PC-9 (cell line): ENCODE results near the gene INO80. TPM values are rescaled to one million over a fixed set of nuclear protein-coding genes. Genes with fewer than 3 reads are reported as not detected.

Experiments used
- BruUV-seq: library from RNA; stranded (reverse); fragments of 400-500 nt; replicated peaks from 2 replicates; lab custom pipeline; 2021; lab: Mats Ljungman, UMichigan
- CTCF ChIA-PET: fragments of 300-600 bp; sonication (Branson Sonifier 250); formaldehyde crosslinking; loops from one replicate; lab custom pipeline; 2022; ENCODE audit warnings: antibody characterized with exemption; lab: Charles Lee
- POLR2A ChIA-PET: fragments of 300-600 bp; sonication (Branson Sonifier 250); formaldehyde crosslinking; loops from one replicate; lab custom pipeline; 2022; ENCODE audit warnings: antibody characterized with exemption; ENCODE audit not compliant: unreplicated experiment; lab: Charles Lee
- DNase-seq, 2 experiments: peaks; one replicate each; pipeline versions ENCODE4 v3.0.0 to v3.0.0-alpha.2; 2015 to 2022; ENCODE audit warnings: mixed read lengths in 1 of 2
- H2AFZ ChIP-seq: fragments of 200-600 bp; sonication (generic); 2 replicates; pipeline ENCODE4 v1.8.1; 2017; ENCODE audit warnings: antibody characterized with exemption
- H3F3A ChIP-seq: fragments of 200-600 bp; sonication (generic); 2 replicates; pipeline ENCODE4 v1.8.1; 2017; ENCODE audit warnings: antibody characterized with exemption, mild to moderate bottlenecking, low read depth; ENCODE audit not compliant: insufficient read depth
- H3K27ac ChIP-seq: fragments of 200-600 bp; sonication (generic); 2 replicates; pipeline ENCODE4 v1.6.1; 2016; ENCODE audit warnings: mixed run types
- H3K27me3 ChIP-seq: fragments of 200-600 bp; sonication (generic); 2 replicates; pipeline ENCODE4 v1.6.1; 2016; ENCODE audit warnings: low read depth, mixed run types; ENCODE audit not compliant: insufficient read depth
- H3K36me3 ChIP-seq: fragments of 200-600 bp; sonication (generic); 2 replicates; pipeline ENCODE4 v1.6.1; 2016; ENCODE audit warnings: low read depth, mixed run types
- H3K4me1 ChIP-seq: fragments of 200-600 bp; sonication (generic); replicated peaks from 2 replicates; pipeline ENCODE4 v1.6.1; 2016; ENCODE audit warnings: mixed run types; ENCODE audit not compliant: insufficient read depth
- H3K4me2 ChIP-seq: fragments of 200-600 bp; sonication (generic); 2 replicates; pipeline ENCODE4 v1.6.1; 2017; ENCODE audit warnings: mixed run types
- H3K4me3 ChIP-seq: fragments of 200-600 bp; sonication (generic); 2 replicates; pipeline ENCODE4 v1.6.1; 2016; ENCODE audit warnings: mixed run types
- H3K79me2 ChIP-seq: fragments of 200-600 bp; sonication (generic); 2 replicates; pipeline ENCODE4 v1.6.1; 2017; ENCODE audit warnings: low read depth, mixed run types
- H3K9me2 ChIP-seq: fragments of 200-600 bp; sonication (generic); 2 replicates; pipeline ENCODE4 v1.8.1; 2017; ENCODE audit warnings: mild to moderate bottlenecking; ENCODE audit not compliant: insufficient read depth
- H3K9me3 ChIP-seq: fragments of 200-600 bp; sonication (generic); 2 replicates; pipeline ENCODE4 v1.8.1; 2016; ENCODE audit warnings: low read depth; ENCODE audit not compliant: insufficient read depth
- H4K20me1 ChIP-seq: fragments of 200-600 bp; sonication (generic); 2 replicates; pipeline ENCODE4 v1.8.1; 2017; ENCODE audit not compliant: insufficient read depth
- EZH2 ChIP-seq: fragments of 200-600 bp; sonication (generic); IDR thresholded peaks from 2 replicates; pipeline ENCODE4 v1.8.0; 2017; ENCODE audit warnings: antibody characterized with exemption, low read depth
- intact Hi-C: fragments of 100-400 bp; cut with micrococcal nuclease; formaldehyde crosslinking; loops from one replicate; pipeline ENCODE4 v1.10.0; 2022; ENCODE audit not compliant: unreplicated experiment
- total RNA-seq: library from RNA; stranded (reverse); gene quantifications from 2 replicates; pipeline ENCODE4 v1.2.3, GENCODE V29; 2021
- TF ChIP-seq, protein P1 (sequence below): fragments of 200-600 bp; sonication (generic); conservative IDR thresholded peaks from 2 replicates; pipeline ENCODE4 v1.6.1; 2017; ENCODE audit warnings: mixed run types, antibody characterized with exemption, mild to moderate bottlenecking, moderate library complexity

The INO80 gene
- total RNA-seq, 1 experiment from 2014 or later = 18.8 TPM

DNA sequence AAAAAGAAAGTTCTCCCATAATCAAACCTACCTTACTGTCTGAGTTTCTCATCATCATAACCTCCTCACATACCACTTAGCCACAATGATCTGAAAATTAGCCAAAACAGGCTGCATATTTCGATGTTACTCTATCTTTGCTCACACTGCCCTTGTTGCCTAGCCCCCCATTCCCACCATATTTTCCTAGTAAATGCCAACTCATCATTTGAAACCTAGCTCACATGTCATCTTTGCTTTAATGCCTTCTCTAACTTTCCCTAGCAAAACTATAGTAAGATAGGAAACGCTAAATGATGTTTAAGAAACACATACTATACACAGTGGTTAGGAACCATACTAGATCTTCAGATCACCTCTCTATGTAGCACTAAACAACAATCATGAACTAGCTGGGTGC, 64.9 kb downstream of the INO80 start:
- Histone ChIP-seq H3K9me2 (no peaks in the 10 kb centered on the region), H3K36me3 (peaks cover 23% of the 10 kb centered on the region)
- no TSS peak for BruUV-seq

DNA sequence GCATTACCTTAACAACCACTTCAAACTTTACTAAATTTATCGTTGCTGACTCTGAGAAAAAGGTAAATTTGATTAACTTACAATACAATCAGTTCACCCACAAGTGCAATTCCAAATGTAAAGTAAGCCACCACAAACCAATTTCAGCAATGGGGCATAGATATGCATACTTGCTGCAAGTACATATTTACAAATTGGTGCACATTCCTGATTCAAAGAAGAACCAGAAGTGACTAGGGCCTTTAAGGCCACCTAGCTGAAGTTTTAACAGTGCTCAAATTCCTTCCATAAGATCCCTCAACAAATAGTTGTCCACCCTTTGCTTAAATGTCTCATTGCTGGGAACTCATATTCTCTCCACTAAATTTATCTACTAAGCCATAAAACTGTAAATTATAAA, 67.2 kb downstream of the INO80 start:
- Histone ChIP-seq H4K20me1 (no peaks in the 10 kb centered on the region), H3K4me1 (no peaks in the 10 kb centered on the region), H3K27me3 (no peaks in the 10 kb centered on the region), H3K79me2 (no peaks in the 10 kb centered on the region), H3K36me3 (peaks cover 20% of the 10 kb centered on the region), H3F3A (no peaks in the 10 kb centered on the region), H3K9me3 (no peaks in the 10 kb centered on the region), H3K27ac (no peak overlapping the region), H3K4me2 (no peak overlapping the region), H3K9me2 (no peaks in the 10 kb centered on the region), H2AFZ (no peak overlapping the region), H3K4me3 (no peak overlapping the region)
- intact Hi-C loops = no loop called here
- CTCF ChIA-PET = no interaction called here
- POLR2A ChIA-PET = interaction anchor here (0.5 kb wide), 1 partner anchor 54 kb away, joined by 6 read pairs; no protein-coding TSS in a partner anchor
- TF ChIP-seq EZH2 = no peak
- TF ChIP-seq, protein P1, sequence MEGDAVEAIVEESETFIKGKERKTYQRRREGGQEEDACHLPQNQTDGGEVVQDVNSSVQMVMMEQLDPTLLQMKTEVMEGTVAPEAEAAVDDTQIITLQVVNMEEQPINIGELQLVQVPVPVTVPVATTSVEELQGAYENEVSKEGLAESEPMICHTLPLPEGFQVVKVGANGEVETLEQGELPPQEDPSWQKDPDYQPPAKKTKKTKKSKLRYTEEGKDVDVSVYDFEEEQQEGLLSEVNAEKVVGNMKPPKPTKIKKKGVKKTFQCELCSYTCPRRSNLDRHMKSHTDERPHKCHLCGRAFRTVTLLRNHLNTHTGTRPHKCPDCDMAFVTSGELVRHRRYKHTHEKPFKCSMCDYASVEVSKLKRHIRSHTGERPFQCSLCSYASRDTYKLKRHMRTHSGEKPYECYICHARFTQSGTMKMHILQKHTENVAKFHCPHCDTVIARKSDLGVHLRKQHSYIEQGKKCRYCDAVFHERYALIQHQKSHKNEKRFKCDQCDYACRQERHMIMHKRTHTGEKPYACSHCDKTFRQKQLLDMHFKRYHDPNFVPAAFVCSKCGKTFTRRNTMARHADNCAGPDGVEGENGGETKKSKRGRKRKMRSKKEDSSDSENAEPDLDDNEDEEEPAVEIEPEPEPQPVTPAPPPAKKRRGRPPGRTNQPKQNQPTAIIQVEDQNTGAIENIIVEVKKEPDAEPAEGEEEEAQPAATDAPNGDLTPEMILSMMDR = no peak
- DNase-seq = no peak
- BruUV-seq = no TSS peak

More for the DNA sequence above, 64.9 kb downstream of the INO80 start:
- Histone ChIP-seq H3K4me1 (no peaks in the 10 kb centered on the region), H3K4me2 (no peak overlapping the region), H3K9me3 (no peaks in the 10 kb centered on the region), H3K27me3 (no peaks in the 10 kb centered on the region), H3K4me3 (no peak overlapping the region), H3F3A (no peaks in the 10 kb centered on the region), H3K79me2 (no peaks in the 10 kb centered on the region), H2AFZ (no peak overlapping the region), H4K20me1 (no peaks in the 10 kb centered on the region), H3K27ac (no peak overlapping the region)
- ChIA-PET CTCF (no interaction called here), POLR2A (no interaction called here)
- DNase-seq = no peak
- intact Hi-C loops = no loop called here
- TF ChIP-seq, protein P1 = no peak
- TF ChIP-seq EZH2 = no peak

DNA sequence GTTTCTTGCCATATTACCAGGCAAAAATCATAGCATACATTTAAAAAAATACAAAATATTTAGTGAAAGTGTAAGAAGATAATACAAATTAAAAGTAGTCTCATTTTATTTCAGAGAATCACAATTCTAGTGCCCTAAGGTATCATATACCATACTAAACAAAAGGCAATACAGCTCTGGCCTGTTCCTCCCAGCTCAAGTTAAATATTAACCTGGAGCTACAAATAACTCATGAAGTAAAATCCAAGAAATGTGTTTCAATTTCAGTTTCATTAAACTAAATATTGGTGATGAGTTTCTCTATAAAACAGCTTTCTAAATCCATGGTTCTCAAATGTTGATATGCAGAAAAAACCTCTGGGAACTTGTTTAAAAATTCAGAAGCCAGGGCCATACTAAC, 67.7 kb downstream of the INO80 start:
- no peak for TF ChIP-seq EZH2
- TF ChIP-seq, protein P1 = no peak
- Histone ChIP-seq H3K9me2 (no peaks in the 10 kb centered on the region), H3K27me3 (no peaks in the 10 kb centered on the region), H3K79me2 (no peaks in the 10 kb centered on the region), H3K4me1 (no peaks in the 10 kb centered on the region), H2AFZ (no peak overlapping the region), H3K9me3 (no peaks in the 10 kb centered on the region), H3K27ac (no peak overlapping the region), H4K20me1 (no peaks in the 10 kb centered on the region), H3K36me3 (peaks cover 20% of the 10 kb centered on the region), H3K4me2 (no peak overlapping the region), H3K4me3 (no peak overlapping the region), H3F3A (no peaks in the 10 kb centered on the region)
- no peak for DNase-seq
- ChIA-PET CTCF (no interaction called here), POLR2A (no interaction called here)
- intact Hi-C loops = no loop called here
- no TSS peak for BruUV-seq
